ENCODE data around the gene LIPC. TPM values are rescaled to one million over a fixed set of nuclear protein-coding genes. Genes with fewer than 3 reads are reported as not detected.

LIPC gene
- polyA plus RNA-seq, 3 donors = 0.37 TPM; not detected in 2

- Mint-ChIP-seq H3K27me3 (ENCODE audit: low read depth in 3 of 3) (peaks cover 0 to 2% (median 0%) of the 10 kb centered on the region in 3 donors), H3K27ac (no peak overlapping the region)
- no peak overlapping the region for H3K4me2 ChIP-seq (replicated peaks; ENCODE audit: extremely low read depth, low read length, poor library complexity, severe bottlenecking)
Observed at GRCh38 chr15:58386641-58387040, 45.1 kb upstream of the LIPC start.

GRCh38 chr15:58387130-58387529 is 44.7 kb upstream of the LIPC start:
- intact Hi-C loops (cut with micrococcal nuclease) = no loop called here

More at GRCh38 chr15:58386641-58387040, 45.1 kb upstream of the LIPC start:
- no peak overlapping the region for H3K9ac ChIP-seq (ENCODE audit: insufficient read depth, low read length, poor library complexity, severe bottlenecking)
- H3K4me3 ChIP-seq (replicated peaks in 1 of 3; ENCODE audit: low read depth in 2 of 3, low read length in 3 of 3) = no peak overlapping the region
- no peaks in the 10 kb centered on the region for H3K79me2 ChIP-seq (ENCODE audit: insufficient read depth, low read length)
- Mint-ChIP-seq H3K4me3 (no peak overlapping the region), H3K4me1 (peaks cover 6% of the 10 kb centered on the region), H3K36me3 (no peaks in the 10 kb centered on the region), H3K9me3 (peaks cover 0 to 2% (median 0%) of the 10 kb centered on the region in 7 donors)
- intact Hi-C loops (cut with micrococcal nuclease) = no loop called here
- H3K27ac ChIP-seq (ENCODE audit: low read depth in 1 of 2, low read length in 2 of 2) = no peak overlapping the region
- no peak for DNase-seq
- TF ChIP-seq CTCF (IDR thresholded peaks at IDR 0.05) = no peak
- H4K20me1 ChIP-seq (ENCODE audit: insufficient read depth, low read length) = no peaks in the 10 kb centered on the region
- H3K36me3 ChIP-seq (replicated peaks in 1 of 2; ENCODE audit: control insufficient read depth in 1 of 2, insufficient read depth in 2 of 2, low read length in 2 of 2) = no peaks in the 10 kb centered on the region
- H3K9me3 ChIP-seq (replicated peaks in 1 of 2; ENCODE audit: control insufficient read depth in 1 of 2, insufficient read depth in 1 of 2, low read length in 2 of 2) = no peaks in the 10 kb centered on the region
- H3K4me1 ChIP-seq (ENCODE audit: control insufficient read depth in 1 of 2, insufficient read depth in 2 of 2, low read length in 2 of 2) = no peaks in the 10 kb centered on the region
- WGBS (ENCODE audit: insufficient coverage) = no CpG with 5 or more reads among the region's 3 CpGs
- no peak overlapping the region for H2AFZ ChIP-seq (ENCODE audit: insufficient read depth, low read depth, low read length, poor library complexity, severe bottlenecking)
- no peaks in the 10 kb centered on the region for H3K27me3 ChIP-seq (ENCODE audit: control insufficient read depth in 2 of 2, insufficient read depth in 2 of 2, low read length in 2 of 2)

More at GRCh38 chr15:58387130-58387529, 44.7 kb upstream of the LIPC start:
- H3K27ac Mint-ChIP-seq = no peak overlapping the region
- Histone ChIP-seq H3K9ac (ENCODE audit: insufficient read depth, low read length, poor library complexity, severe bottlenecking) (no peak overlapping the region), H3K27ac (ENCODE audit: low read depth in 1 of 2, low read length in 2 of 2) (no peak overlapping the region), H3K27me3 (ENCODE audit: control insufficient read depth in 2 of 2, insufficient read depth in 2 of 2, low read length in 2 of 2) (no peaks in the 10 kb centered on the region), H2AFZ (ENCODE audit: insufficient read depth, low read depth, low read length, poor library complexity, severe bottlenecking) (no peak overlapping the region), H3K4me1 (ENCODE audit: control insufficient read depth in 1 of 2, insufficient read depth in 2 of 2, low read length in 2 of 2) (no peaks in the 10 kb centered on the region), H4K20me1 (ENCODE audit: insufficient read depth, low read length) (no peaks in the 10 kb centered on the region), H3K9me3 (replicated peaks in 1 of 2; ENCODE audit: control insufficient read depth in 1 of 2, insufficient read depth in 1 of 2, low read length in 2 of 2) (no peaks in the 10 kb centered on the region), H3K79me2 (ENCODE audit: insufficient read depth, low read length) (no peaks in the 10 kb centered on the region), H3K4me2 (replicated peaks; ENCODE audit: extremely low read depth, low read length, poor library complexity, severe bottlenecking) (no peak overlapping the region), H3K36me3 (replicated peaks in 1 of 2; ENCODE audit: control insufficient read depth in 1 of 2, insufficient read depth in 2 of 2, low read length in 2 of 2) (no peaks in the 10 kb centered on the region), H3K4me3 (replicated peaks in 1 of 3; ENCODE audit: low read depth in 2 of 3, low read length in 3 of 3) (no peak overlapping the region)
- peaks cover 1% of the 10 kb centered on the region for H3K4me1 Mint-ChIP-seq
- H3K9me3 Mint-ChIP-seq = peaks cover 0 to 2% (median 0%) of the 10 kb centered on the region in 7 donors
- 100% methylated on average over 1 of the region's 2 CpGs for WGBS (ENCODE audit: insufficient coverage)
- DNase-seq = peak in 1 of 3 donors; percentile 14
- no peak for TF ChIP-seq CTCF (IDR thresholded peaks at IDR 0.05)
- H3K4me3 Mint-ChIP-seq = no peak overlapping the region
- H3K27me3 Mint-ChIP-seq (ENCODE audit: low read depth in 3 of 3) = peaks cover 0 to under 1% (median 0%) of the 10 kb centered on the region in 3 donors
- H3K36me3 Mint-ChIP-seq = no peaks in the 10 kb centered on the region

Data from CD14-positive monocyte (primary cell).